ENCODE measurements around the gene MSI2. TPM values are rescaled to one million over a fixed set of nuclear protein-coding genes. Genes with fewer than 3 reads are reported as not detected.

The MSI2 gene
- total and polyA plus RNA-seq, 9 of the 15 experiments (the other 6 are each of a cell fraction or from before 2014, with no cell fraction given), result 4.6 to 61.8 (median 42.4) TPM

- Histone ChIP-seq H3K4me2 (ENCODE audit: insufficient read depth, low read length) (no peak overlapping the region), H3K9me3 (replicated peaks; ENCODE audit: control insufficient read depth, insufficient read depth, low read depth, low read length) (no peaks in the 10 kb centered on the region), H3K36me3 (ENCODE audit: control insufficient read depth, insufficient read depth, low read length) (peaks cover 16% of the 10 kb centered on the region), H3K9me1 (ENCODE audit: control insufficient read depth, insufficient read depth, low read length) (peaks cover 2% of the 10 kb centered on the region), H2AFZ (ENCODE audit: low read depth, low read length) (no peak overlapping the region), H3K9ac (ENCODE audit: insufficient read depth in 1 of 2, low read depth in 2 of 2, low read length in 2 of 2) (no peak overlapping the region), H3K4me3 (no peak overlapping the region), H3K4me1 (replicated peaks in 1 of 2; ENCODE audit: control insufficient read depth in 2 of 2, insufficient read depth in 2 of 2, low read length in 2 of 2) (peaks cover 4 to 11% of the 10 kb centered on the region in 2 experiments; a peak in 3 of 5 replicates), H3K79me2 (ENCODE audit: control insufficient read depth, insufficient read depth, low read length) (no peaks in the 10 kb centered on the region), H3K27ac (ENCODE audit: extremely low read depth, low read depth, low read length) (no peak overlapping the region), H3K27me3 (ENCODE audit: control insufficient read depth in 2 of 2, insufficient read depth in 2 of 2, low read length in 2 of 2) (no peaks in the 10 kb centered on the region), H4K20me1 (replicated peaks; ENCODE audit: control insufficient read depth, insufficient read depth, low read length) (no peaks in the 10 kb centered on the region; the same call in 1 of the 2 replicates)
- DNase-seq (ENCODE audit: extremely low read depth in 1 of 4, low spot score in 3 of 4) (no peak), ATAC-seq (no peak), FAIRE-seq (no peak)
- in situ Hi-C loops (cut with MboI) (no loop called here), intact Hi-C loops (cut with micrococcal nuclease) (no loop called here)
- no peak for TF ChIP-seq ZNF133 (CRISPR knock-in tag; IDR thresholded peaks at IDR 0.05)
- TF ChIP-seq ZNF239 (CRISPR knock-in tag; IDR thresholded peaks at IDR 0.05), result no peak
- no peak for TF ChIP-seq MNT (conservative IDR thresholded peaks at IDR 0.05)
- TF ChIP-seq ZEB2 (IDR thresholded peaks at IDR 0.05), result no peak
- TF ChIP-seq ZNF75A (CRISPR knock-in tag; IDR thresholded peaks at IDR 0.05), result no peak
- no peak for TF ChIP-seq ZNF740 (CRISPR knock-in tag; IDR thresholded peaks at IDR 0.05)
- no peak for TF ChIP-seq ZNF740 (tag; IDR thresholded peaks at IDR 0.05)
- no peak for TF ChIP-seq TBL1XR1 (IDR thresholded peaks at IDR 0.05; ENCODE audit: low read length in 2 of 2)
- TF ChIP-seq ESRRB (CRISPR knock-in tag; IDR thresholded peaks at IDR 0.05; ENCODE audit: borderline replicate concordance), result no peak
- TF ChIP-seq E2F5 (CRISPR knock-in tag; IDR thresholded peaks at IDR 0.05), result no peak
- TF ChIP-seq THRA (IDR thresholded peaks at IDR 0.05), result no peak
- TF ChIP-seq NCOA1 (IDR thresholded peaks at IDR 0.05; ENCODE audit: low read depth), result no peak
- TF ChIP-seq NR3C1 (CRISPR knock-in tag; IDR thresholded peaks at IDR 0.05), result no peak
- no peak for TF ChIP-seq MEF2A (IDR thresholded peaks at IDR 0.05; ENCODE audit: control insufficient read depth, low read depth, low read length)
- no TSS peak for BruUV-seq (replicated peaks)
- CTCF ChIA-PET (ENCODE audit: low intra/inter-chr PET ratio), result no interaction called here
- WGBS (ENCODE audit: insufficient coverage, low coverage, missing lambda C conversion rate), result 87% methylated on average over 3 of the region's 3 CpGs
- POLR2A ChIA-PET, result interaction anchor here (1.4 to 1.6 kb wide), 2 partner anchors 10 to 16 kb away, joined by 3 to 4 read pairs; no protein-coding TSS in a partner anchor
Measured at GRCh38 chr17:57614742-57615141, 358.4 kb downstream of the MSI2 start.

Data from K562 (cell line).